ENCODE measurements around the gene GRIK2. TPM values are rescaled to one million over a fixed set of nuclear protein-coding genes. Genes with fewer than 3 reads are reported as not detected.

Gene GRIK2
- total and polyA plus RNA-seq, 2 donors (not counting 3 experiments of a cell fraction or from before 2014, with no cell fraction given), result not detected

DNA sequence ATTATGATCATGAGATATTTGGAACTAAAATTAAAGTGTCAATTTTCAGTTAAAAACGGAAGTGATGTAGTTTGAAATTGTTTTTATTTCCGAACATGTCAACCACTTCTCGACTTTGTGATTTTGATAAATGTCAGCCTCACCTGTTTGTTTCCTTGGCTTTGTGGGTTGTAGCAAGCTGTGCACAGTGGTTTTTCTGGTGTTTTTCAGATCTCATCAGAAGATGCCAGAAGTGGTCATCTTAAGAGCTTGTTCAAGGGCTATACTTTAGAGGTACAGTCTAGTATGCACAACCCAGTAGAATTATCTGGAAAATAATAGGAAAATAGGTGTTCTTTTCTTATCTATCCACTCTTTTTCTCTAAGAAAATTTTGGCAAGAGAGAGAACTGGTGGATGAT, 134.0 kb downstream of the GRIK2 start:
- no peak for FAIRE-seq
- Histone ChIP-seq H3K79me2 (ENCODE audit: control insufficient read depth, insufficient read depth, low read length) (no peaks in the 10 kb centered on the region), H3K4me1 (ENCODE audit: control insufficient read depth, extremely low read depth, insufficient read depth, low read length) (no peaks in the 10 kb centered on the region), H3K4me3 (replicated peaks in 1 of 3; ENCODE audit: insufficient read depth in 1 of 3, low read depth in 1 of 3, low read length in 3 of 3) (no peak overlapping the region), H4K20me1 (replicated peaks; ENCODE audit: control insufficient read depth, extremely low read depth, insufficient read depth, low read length) (no peaks in the 10 kb centered on the region), H3K27ac (ENCODE audit: insufficient read depth, low read depth, low read length) (no peak overlapping the region), H3K27me3 (ENCODE audit: control insufficient read depth in 2 of 2, insufficient read depth in 2 of 2, low read length in 2 of 2) (no peaks in the 10 kb centered on the region), H3K36me3 (ENCODE audit: control insufficient read depth in 2 of 2, extremely low read depth in 1 of 2, insufficient read depth in 2 of 2, low read length in 2 of 2) (no peaks in the 10 kb centered on the region), H3K9ac (replicated peaks; ENCODE audit: extremely low read depth, insufficient read depth, low read length) (no peak overlapping the region), H3K4me2 (ENCODE audit: insufficient read depth, low read length) (no peak overlapping the region), H3K9me3 (replicated peaks; ENCODE audit: control insufficient read depth, insufficient read depth, low read length) (no peaks in the 10 kb centered on the region), H2AFZ (ENCODE audit: low read depth, low read length) (no peak overlapping the region), H3K9me1 (replicated peaks; ENCODE audit: control insufficient read depth, extremely low read depth, insufficient read depth, low read length) (no peaks in the 10 kb centered on the region)
- ChIA-PET CTCF (no interaction called here), POLR2A (no interaction called here)
- TF ChIP-seq POLR2A (IDR thresholded peaks at IDR 0.05; ENCODE audit: low read depth, low read length) (no peak), POLR2AphosphoS5 (IDR thresholded peaks at IDR 0.05; ENCODE audit: insufficient read depth, low read depth, low read length) (no peak), EZH2 (IDR thresholded peaks at IDR 0.05; ENCODE audit: borderline replicate concordance, low read depth, low read length, severe bottlenecking) (no peak), JUN (IDR thresholded peaks at IDR 0.05; ENCODE audit: borderline replicate concordance, insufficient read depth, insufficient read length, low read depth) (no peak)
- TF ChIP-seq, protein P1, sequence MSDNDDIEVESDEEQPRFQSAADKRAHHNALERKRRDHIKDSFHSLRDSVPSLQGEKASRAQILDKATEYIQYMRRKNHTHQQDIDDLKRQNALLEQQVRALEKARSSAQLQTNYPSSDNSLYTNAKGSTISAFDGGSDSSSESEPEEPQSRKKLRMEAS (IDR thresholded peaks at IDR 0.05; ENCODE audit: insufficient read depth, insufficient read length), result no peak
- TF ChIP-seq, protein P2, sequence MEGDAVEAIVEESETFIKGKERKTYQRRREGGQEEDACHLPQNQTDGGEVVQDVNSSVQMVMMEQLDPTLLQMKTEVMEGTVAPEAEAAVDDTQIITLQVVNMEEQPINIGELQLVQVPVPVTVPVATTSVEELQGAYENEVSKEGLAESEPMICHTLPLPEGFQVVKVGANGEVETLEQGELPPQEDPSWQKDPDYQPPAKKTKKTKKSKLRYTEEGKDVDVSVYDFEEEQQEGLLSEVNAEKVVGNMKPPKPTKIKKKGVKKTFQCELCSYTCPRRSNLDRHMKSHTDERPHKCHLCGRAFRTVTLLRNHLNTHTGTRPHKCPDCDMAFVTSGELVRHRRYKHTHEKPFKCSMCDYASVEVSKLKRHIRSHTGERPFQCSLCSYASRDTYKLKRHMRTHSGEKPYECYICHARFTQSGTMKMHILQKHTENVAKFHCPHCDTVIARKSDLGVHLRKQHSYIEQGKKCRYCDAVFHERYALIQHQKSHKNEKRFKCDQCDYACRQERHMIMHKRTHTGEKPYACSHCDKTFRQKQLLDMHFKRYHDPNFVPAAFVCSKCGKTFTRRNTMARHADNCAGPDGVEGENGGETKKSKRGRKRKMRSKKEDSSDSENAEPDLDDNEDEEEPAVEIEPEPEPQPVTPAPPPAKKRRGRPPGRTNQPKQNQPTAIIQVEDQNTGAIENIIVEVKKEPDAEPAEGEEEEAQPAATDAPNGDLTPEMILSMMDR (IDR thresholded peaks at IDR 0.05; ENCODE audit: extremely low read depth in 1 of 2, insufficient read depth in 1 of 2, low read depth in 1 of 2, low read length in 2 of 2), result no peak
- dilution Hi-C loops (cut with MboI; ENCODE audit: extremely low pct_ligation_motif_present, low sequenced_read_pairs) (no loop called here), intact Hi-C loops (cut with micrococcal nuclease) (no loop called here)
- BruUV-seq (replicated peaks), result no TSS peak
- no peak for DNase-seq (ENCODE audit: low read depth, low spot score)

GRCh38 chr6:101528801-101529200, 135.3 kb downstream of the GRIK2 start:
- POLR2A ChIA-PET, result no interaction called here
- DNase-seq (ENCODE audit: low read depth, low spot score) (no peak), FAIRE-seq (no peak)
- H2AFZ ChIP-seq (ENCODE audit: low read depth, low read length), result no peak overlapping the region
- dilution Hi-C loops (cut with MboI; ENCODE audit: extremely low pct_ligation_motif_present, low sequenced_read_pairs) (no loop called here), intact Hi-C loops (cut with micrococcal nuclease) (no loop called here)
- no peaks in the 10 kb centered on the region for H3K9me1 ChIP-seq (replicated peaks; ENCODE audit: control insufficient read depth, extremely low read depth, insufficient read depth, low read length)
- no peak overlapping the region for H3K4me3 ChIP-seq (replicated peaks in 1 of 3; ENCODE audit: insufficient read depth in 1 of 3, low read depth in 1 of 3, low read length in 3 of 3)
- H3K79me2 ChIP-seq (ENCODE audit: control insufficient read depth, insufficient read depth, low read length), result no peaks in the 10 kb centered on the region
- peaks cover 1% of the 10 kb centered on the region for H3K9me3 ChIP-seq (replicated peaks; ENCODE audit: control insufficient read depth, insufficient read depth, low read length)
- TF ChIP-seq GATA2 (IDR thresholded peaks at IDR 0.05; ENCODE audit: insufficient read depth, insufficient read length, low read depth, low read length), result no peak
- TF ChIP-seq MYC (IDR thresholded peaks at IDR 0.05; ENCODE audit: low read depth, low read length), result no peak
- TF ChIP-seq EZH2 (IDR thresholded peaks at IDR 0.05; ENCODE audit: borderline replicate concordance, low read depth, low read length, severe bottlenecking), result no peak
- TF ChIP-seq FOS (IDR thresholded peaks at IDR 0.05; ENCODE audit: borderline replicate concordance, insufficient read depth, low read length), result no peak
- TF ChIP-seq, protein P2 (IDR thresholded peaks at IDR 0.05; ENCODE audit: extremely low read depth in 1 of 2, insufficient read depth in 1 of 2, low read depth in 1 of 2, low read length in 2 of 2), result no peak
- no peak for TF ChIP-seq POLR2AphosphoS5 (IDR thresholded peaks at IDR 0.05; ENCODE audit: insufficient read depth, low read depth, low read length)
- no peak for TF ChIP-seq JUN (IDR thresholded peaks at IDR 0.05; ENCODE audit: borderline replicate concordance, insufficient read depth, insufficient read length, low read depth)
- TF ChIP-seq, protein P1 (IDR thresholded peaks at IDR 0.05; ENCODE audit: insufficient read depth, insufficient read length), result no peak
- no peak for TF ChIP-seq POLR2A (IDR thresholded peaks at IDR 0.05; ENCODE audit: low read depth, low read length)
- H3K36me3 ChIP-seq (ENCODE audit: control insufficient read depth in 2 of 2, extremely low read depth in 1 of 2, insufficient read depth in 2 of 2, low read length in 2 of 2), result no peaks in the 10 kb centered on the region
- no peaks in the 10 kb centered on the region for H4K20me1 ChIP-seq (replicated peaks; ENCODE audit: control insufficient read depth, extremely low read depth, insufficient read depth, low read length)
- no peaks in the 10 kb centered on the region for H3K27me3 ChIP-seq (ENCODE audit: control insufficient read depth in 2 of 2, insufficient read depth in 2 of 2, low read length in 2 of 2)
- H3K27ac ChIP-seq (ENCODE audit: insufficient read depth, low read depth, low read length), result no peak overlapping the region
- H3K9ac ChIP-seq (replicated peaks; ENCODE audit: extremely low read depth, insufficient read depth, low read length), result no peak overlapping the region
- no TSS peak for BruUV-seq (replicated peaks)
- no peak overlapping the region for H3K4me2 ChIP-seq (ENCODE audit: insufficient read depth, low read length)
- CTCF ChIA-PET, result no interaction called here
- H3K4me1 ChIP-seq (ENCODE audit: control insufficient read depth, extremely low read depth, insufficient read depth, low read length), result no peaks in the 10 kb centered on the region

All from endothelial cell of umbilical vein (primary cell).